ENCODE data around the gene PDYN. TPM values are rescaled to one million over a fixed set of nuclear protein-coding genes. Genes with fewer than 3 reads are reported as not detected.

PDYN gene
- total and polyA plus RNA-seq, 5 donors from 2014 or later, result not detected

DNA sequence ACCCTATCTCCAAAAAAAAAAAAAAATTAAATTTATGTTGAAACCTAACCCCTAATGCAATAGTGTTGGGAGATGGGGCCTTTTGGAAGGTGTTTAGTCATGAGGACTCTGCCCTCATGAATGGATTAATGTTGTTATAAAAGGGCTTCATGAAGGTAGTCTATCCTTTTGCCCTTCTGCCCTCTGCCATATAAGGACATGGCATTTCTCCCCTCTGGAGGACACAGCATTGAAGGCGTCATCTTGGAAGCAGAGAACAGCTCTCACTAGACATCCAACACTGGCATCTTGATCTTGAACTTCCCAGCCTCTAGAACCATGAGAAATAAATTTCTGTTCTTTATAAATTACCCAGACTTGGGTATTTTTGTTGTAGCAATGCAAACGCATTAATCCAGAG, 35.4 kb downstream of the PDYN start:
- Mint-ChIP-seq H3K4me1 (peaks cover 0 to 6% (median 0%) of the 10 kb centered on the region in 4 donors), H3K4me3 (no peak overlapping the region), H3K9me3 (peaks cover 0 to 2% (median 0%) of the 10 kb centered on the region in 7 donors), H3K27me3 (peaks cover 5% of the 10 kb centered on the region), H3K36me3 (no peaks in the 10 kb centered on the region), H3K27ac (no peak overlapping the region)
- no peak for DNase-seq
- Histone ChIP-seq H3K4me1 (ENCODE audit: control insufficient read depth, insufficient read depth, low read length, poor library complexity, severe bottlenecking) (no peaks in the 10 kb centered on the region), H3K9me3 (ENCODE audit: control insufficient read depth in 2 of 2, low read length in 2 of 2) (no peaks in the 10 kb centered on the region), H3K4me3 (ENCODE audit: low read depth, low read length) (no peak overlapping the region), H3K27ac (ENCODE audit: insufficient read depth, low read length, poor library complexity, severe bottlenecking) (no peak overlapping the region), H3K27me3 (ENCODE audit: control insufficient read depth, insufficient read depth, low read length) (peaks cover 10% of the 10 kb centered on the region), H3K36me3 (ENCODE audit: control insufficient read depth, insufficient read depth, low read length) (no peaks in the 10 kb centered on the region)
- no peak for ATAC-seq (ENCODE audit: low read depth in 2 of 2)

DNA sequence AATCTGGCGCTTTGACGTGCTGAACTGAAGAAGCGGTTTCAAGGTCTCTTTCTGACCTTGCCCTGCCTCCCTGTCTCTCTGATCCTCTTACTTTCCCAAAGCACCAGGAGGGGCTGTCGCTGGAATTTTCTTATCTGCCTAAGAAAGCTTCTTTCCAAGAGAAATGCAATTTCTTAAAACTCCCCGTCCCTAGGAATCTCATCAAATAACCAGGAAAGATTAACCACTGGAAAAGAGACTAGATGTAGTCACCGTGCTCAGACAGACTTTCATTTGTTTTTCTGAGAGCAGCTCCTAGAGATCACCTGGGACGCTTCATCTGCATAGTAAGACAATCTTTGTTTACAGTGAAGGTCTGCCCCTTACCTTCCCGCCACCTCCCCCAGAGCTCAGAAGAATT, 38.6 kb downstream of the PDYN start:
- H3K4me1 Mint-ChIP-seq, result no peaks in the 10 kb centered on the region
- peaks cover 5% of the 10 kb centered on the region for H3K27me3 Mint-ChIP-seq
- DNase-seq (no peak), ATAC-seq (ENCODE audit: low read depth in 2 of 2) (no peak)
- Histone ChIP-seq H3K9me3 (ENCODE audit: control insufficient read depth in 2 of 2, low read length in 2 of 2) (no peaks in the 10 kb centered on the region), H3K4me3 (ENCODE audit: low read depth, low read length) (no peak overlapping the region), H3K4me1 (ENCODE audit: control insufficient read depth, insufficient read depth, low read length, poor library complexity, severe bottlenecking) (no peaks in the 10 kb centered on the region), H3K27ac (ENCODE audit: insufficient read depth, low read length, poor library complexity, severe bottlenecking) (no peak overlapping the region), H3K27me3 (ENCODE audit: control insufficient read depth, insufficient read depth, low read length) (peaks cover 4% of the 10 kb centered on the region), H3K36me3 (ENCODE audit: control insufficient read depth, insufficient read depth, low read length) (no peaks in the 10 kb centered on the region)
- H3K27ac Mint-ChIP-seq, result no peak overlapping the region
- H3K4me3 Mint-ChIP-seq, result no peak overlapping the region
- peaks cover 0 to 2% (median 0%) of the 10 kb centered on the region in 7 donors for H3K9me3 Mint-ChIP-seq
- no peaks in the 10 kb centered on the region for H3K36me3 Mint-ChIP-seq

DNA sequence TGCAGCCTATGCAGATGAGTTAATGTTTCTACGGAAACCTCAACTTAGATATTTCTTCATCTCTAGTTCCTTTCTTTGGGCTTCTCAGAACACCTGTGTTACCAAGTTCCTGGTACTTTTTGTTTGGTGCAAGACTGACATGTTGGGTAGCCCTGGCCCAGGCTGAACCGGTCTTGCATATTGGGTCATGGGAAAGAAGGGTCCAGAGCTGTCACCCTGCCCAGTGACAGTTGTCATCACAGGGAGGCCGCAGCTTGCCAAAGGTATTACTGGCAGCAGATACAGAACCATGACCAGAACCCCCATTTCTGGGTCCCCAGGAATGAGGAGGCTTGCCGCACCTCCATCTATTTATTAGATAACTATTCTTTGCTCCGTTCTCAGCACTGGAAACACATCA, 40.2 kb downstream of the PDYN start:
- Mint-ChIP-seq H3K9me3 (peaks cover 0 to 2% (median 0%) of the 10 kb centered on the region in 7 donors), H3K27ac (no peak overlapping the region), H3K4me1 (no peaks in the 10 kb centered on the region), H3K36me3 (no peaks in the 10 kb centered on the region), H3K27me3 (peaks cover 12% of the 10 kb centered on the region), H3K4me3 (no peak overlapping the region)
- DNase-seq, result no peak
- no peak for ATAC-seq (ENCODE audit: low read depth in 2 of 2)
- Histone ChIP-seq H3K4me1 (ENCODE audit: control insufficient read depth, insufficient read depth, low read length, poor library complexity, severe bottlenecking) (no peaks in the 10 kb centered on the region), H3K4me3 (ENCODE audit: low read depth, low read length) (no peak overlapping the region), H3K27me3 (ENCODE audit: control insufficient read depth, insufficient read depth, low read length) (peaks cover 4% of the 10 kb centered on the region), H3K9me3 (ENCODE audit: control insufficient read depth in 2 of 2, low read length in 2 of 2) (no peaks in the 10 kb centered on the region), H3K36me3 (ENCODE audit: control insufficient read depth, insufficient read depth, low read length) (no peaks in the 10 kb centered on the region), H3K27ac (ENCODE audit: insufficient read depth, low read length, poor library complexity, severe bottlenecking) (no peak overlapping the region)

DNA sequence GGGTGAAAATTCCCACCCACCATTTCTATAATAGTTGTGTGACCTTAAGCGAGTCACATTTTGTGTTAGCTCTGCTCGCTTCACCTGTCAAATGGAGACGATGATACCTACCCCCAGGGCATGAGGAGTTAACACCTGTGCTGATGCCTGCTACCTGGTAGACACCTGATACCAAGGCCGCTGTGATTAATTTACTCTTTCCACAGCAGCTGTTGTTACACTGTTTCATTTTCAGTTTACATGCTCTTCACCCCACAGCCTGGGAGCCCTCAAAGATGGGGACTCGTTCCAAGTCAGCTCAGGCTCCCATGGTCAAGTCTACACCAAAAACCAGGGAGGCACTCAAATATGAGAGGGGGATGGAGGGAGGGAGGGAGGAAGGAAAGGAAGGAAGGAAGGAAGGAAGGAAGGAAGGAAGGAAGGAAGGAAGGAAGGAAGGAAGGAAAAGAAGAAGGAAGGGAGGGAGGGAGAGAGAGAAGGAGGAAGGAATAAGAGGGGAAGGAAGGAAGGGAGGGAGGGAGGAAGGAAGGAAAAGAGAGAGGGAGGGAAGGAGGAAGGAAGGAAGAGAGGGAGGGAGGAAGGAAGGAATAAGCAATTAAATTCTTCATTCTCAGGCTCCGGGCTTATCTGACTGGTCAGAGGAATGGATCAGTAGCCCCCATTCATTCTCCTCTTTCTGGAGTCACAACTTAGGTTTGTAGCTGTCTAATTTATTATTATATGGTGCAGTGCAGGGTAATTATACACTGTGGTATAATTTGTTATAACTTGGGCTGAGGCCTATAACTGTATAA, 40.9 kb downstream of the PDYN start:
- no peaks in the 10 kb centered on the region for H3K4me1 Mint-ChIP-seq
- Histone ChIP-seq H3K4me1 (ENCODE audit: control insufficient read depth, insufficient read depth, low read length, poor library complexity, severe bottlenecking) (no peaks in the 10 kb centered on the region), H3K36me3 (ENCODE audit: control insufficient read depth, insufficient read depth, low read length) (no peaks in the 10 kb centered on the region), H3K27ac (ENCODE audit: insufficient read depth, low read length, poor library complexity, severe bottlenecking) (no peak overlapping the region), H3K9me3 (ENCODE audit: control insufficient read depth in 2 of 2, low read length in 2 of 2) (no peaks in the 10 kb centered on the region), H3K4me3 (ENCODE audit: low read depth, low read length) (no peak overlapping the region), H3K27me3 (ENCODE audit: control insufficient read depth, insufficient read depth, low read length) (peaks cover 4% of the 10 kb centered on the region)
- H3K27me3 Mint-ChIP-seq, result peaks cover 12% of the 10 kb centered on the region
- H3K9me3 Mint-ChIP-seq, result peaks cover 0 to 2% (median 0%) of the 10 kb centered on the region in 7 donors
- no peak overlapping the region for H3K4me3 Mint-ChIP-seq
- ATAC-seq (ENCODE audit: low read depth in 2 of 2) (no peak), DNase-seq (no peak)
- H3K27ac Mint-ChIP-seq, result no peak overlapping the region
- H3K36me3 Mint-ChIP-seq, result no peaks in the 10 kb centered on the region

DNA sequence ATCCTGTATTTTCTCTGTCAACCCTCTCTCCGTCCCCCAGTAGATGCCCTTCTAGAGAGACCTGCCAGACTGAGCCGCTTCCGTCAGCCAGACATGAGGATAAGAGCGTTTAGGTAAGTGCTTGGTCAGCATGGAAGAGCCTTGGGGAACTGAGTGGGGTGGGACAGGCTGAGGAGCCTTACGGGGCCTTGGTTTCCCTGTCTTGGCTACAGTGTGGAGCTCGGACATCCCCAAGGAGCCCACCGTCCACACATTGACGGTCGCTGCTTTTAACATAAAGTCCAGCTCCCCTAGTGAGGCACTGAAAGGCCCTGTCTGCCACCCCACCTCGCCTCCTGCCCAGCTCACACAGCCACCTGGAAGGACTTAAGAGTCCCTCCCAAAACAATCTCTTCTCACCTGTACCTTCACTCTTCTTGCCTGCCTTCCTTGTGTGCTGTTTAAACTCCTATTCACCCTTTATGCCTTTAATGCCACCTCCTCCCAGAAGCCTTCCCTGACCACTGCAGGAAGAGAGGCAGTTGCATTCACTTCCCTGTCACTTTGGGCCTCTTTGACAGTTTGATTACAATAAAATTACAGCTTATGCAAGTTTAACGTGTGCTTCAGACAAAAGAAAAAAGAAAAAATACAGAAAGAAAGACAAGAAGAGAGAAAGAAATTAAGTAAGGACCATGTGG, 42.3 kb downstream of the PDYN start:
- peaks cover 22% of the 10 kb centered on the region for H3K27me3 Mint-ChIP-seq
- no peaks in the 10 kb centered on the region for H3K4me1 ChIP-seq (ENCODE audit: control insufficient read depth, insufficient read depth, low read length, poor library complexity, severe bottlenecking)

DNA sequence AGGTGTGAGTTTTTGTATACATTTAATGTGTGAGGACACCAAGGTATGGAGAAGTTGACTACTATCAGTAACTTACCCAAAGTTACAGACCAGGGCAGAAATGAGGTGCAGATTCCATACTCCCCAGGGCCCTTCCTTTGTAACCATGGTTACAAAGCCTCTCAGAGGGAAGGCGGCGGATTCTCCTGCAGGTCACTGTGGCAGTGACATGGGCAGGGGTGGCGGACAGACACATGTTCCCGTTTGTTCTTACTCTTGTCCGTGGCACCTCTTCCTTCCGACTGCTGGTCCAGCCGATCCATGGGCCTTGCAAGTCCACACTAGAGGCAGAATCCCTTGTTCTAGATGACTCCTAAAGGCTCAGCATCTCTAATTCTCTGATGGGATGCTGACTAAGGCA, 43.0 kb downstream of the PDYN start:
- Mint-ChIP-seq H3K4me1 (no peaks in the 10 kb centered on the region), H3K4me3 (no peak overlapping the region), H3K9me3 (peaks cover 0 to 2% (median 0%) of the 10 kb centered on the region in 7 donors), H3K27ac (no peak overlapping the region), H3K36me3 (no peaks in the 10 kb centered on the region), H3K27me3 (peaks cover 28% of the 10 kb centered on the region)
- Histone ChIP-seq H3K4me3 (ENCODE audit: low read depth, low read length) (no peak overlapping the region), H3K9me3 (ENCODE audit: control insufficient read depth in 2 of 2, low read length in 2 of 2) (no peaks in the 10 kb centered on the region), H3K27me3 (ENCODE audit: control insufficient read depth, insufficient read depth, low read length) (peaks cover 4% of the 10 kb centered on the region), H3K4me1 (ENCODE audit: control insufficient read depth, insufficient read depth, low read length, poor library complexity, severe bottlenecking) (no peaks in the 10 kb centered on the region), H3K27ac (ENCODE audit: insufficient read depth, low read length, poor library complexity, severe bottlenecking) (no peak overlapping the region), H3K36me3 (ENCODE audit: control insufficient read depth, insufficient read depth, low read length) (no peaks in the 10 kb centered on the region)
- DNase-seq (no peak), ATAC-seq (ENCODE audit: low read depth in 2 of 2) (no peak)

More for the DNA sequence above, 42.3 kb downstream of the PDYN start:
- Mint-ChIP-seq H3K9me3 (peaks cover 0 to 2% (median 0%) of the 10 kb centered on the region in 7 donors), H3K36me3 (no peaks in the 10 kb centered on the region), H3K4me3 (no peak overlapping the region), H3K27ac (no peak overlapping the region), H3K4me1 (no peaks in the 10 kb centered on the region)
- Histone ChIP-seq H3K27ac (ENCODE audit: insufficient read depth, low read length, poor library complexity, severe bottlenecking) (no peak overlapping the region), H3K9me3 (ENCODE audit: control insufficient read depth in 2 of 2, low read length in 2 of 2) (no peaks in the 10 kb centered on the region), H3K27me3 (ENCODE audit: control insufficient read depth, insufficient read depth, low read length) (peaks cover 4% of the 10 kb centered on the region), H3K36me3 (ENCODE audit: control insufficient read depth, insufficient read depth, low read length) (no peaks in the 10 kb centered on the region), H3K4me3 (ENCODE audit: low read depth, low read length) (no peak overlapping the region)
- ATAC-seq (ENCODE audit: low read depth in 2 of 2) (no peak), DNase-seq (no peak)

DNA sequence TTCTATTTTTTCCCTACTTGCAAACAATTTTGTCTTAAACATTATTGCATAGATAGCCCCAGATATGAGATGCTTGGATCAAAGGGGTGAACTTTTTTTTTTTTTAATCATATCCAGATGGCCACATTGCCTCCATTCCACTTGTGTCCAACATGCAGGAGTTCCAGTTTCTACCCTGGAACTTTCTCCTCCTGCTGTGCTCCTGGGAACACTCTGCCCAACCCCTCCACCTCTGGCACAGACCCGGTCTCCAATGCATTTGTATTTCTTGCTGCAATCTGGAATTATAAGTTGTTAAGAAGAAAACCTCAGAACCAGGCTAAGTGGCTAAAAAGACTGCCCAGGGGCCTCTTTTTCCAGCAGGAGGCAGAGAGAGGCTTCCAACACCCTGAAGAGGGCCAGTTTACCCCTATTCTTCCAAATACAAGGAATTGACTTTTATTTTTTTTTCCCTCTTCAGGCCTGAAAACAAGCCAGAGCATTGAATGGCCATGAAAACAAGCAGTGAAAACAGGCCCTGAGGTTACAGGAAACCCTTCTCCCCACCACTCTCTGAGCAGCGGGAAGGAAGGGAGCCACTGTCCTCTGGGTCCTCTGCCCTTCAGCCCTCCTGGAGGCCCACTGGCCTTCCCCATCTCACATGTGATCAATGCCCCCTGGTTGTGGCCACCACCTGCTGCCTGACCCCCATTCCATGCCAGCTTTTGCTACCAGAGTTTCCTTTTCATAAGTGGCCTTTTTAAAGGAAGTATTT, 44.3 kb downstream of the PDYN start:
- H3K4me3 ChIP-seq (ENCODE audit: low read depth, low read length), result no peak overlapping the region
- peaks cover 7% of the 10 kb centered on the region for H3K27me3 ChIP-seq (ENCODE audit: control insufficient read depth, insufficient read depth, low read length)
- no peak overlapping the region for H3K27ac Mint-ChIP-seq
- H3K27ac ChIP-seq (ENCODE audit: insufficient read depth, low read length, poor library complexity, severe bottlenecking), result no peak overlapping the region
- no peaks in the 10 kb centered on the region for H3K36me3 ChIP-seq (ENCODE audit: control insufficient read depth, insufficient read depth, low read length)
- H3K9me3 ChIP-seq (ENCODE audit: control insufficient read depth in 2 of 2, low read length in 2 of 2), result no peaks in the 10 kb centered on the region
- no peak overlapping the region for H3K4me3 Mint-ChIP-seq
- no peaks in the 10 kb centered on the region for H3K36me3 Mint-ChIP-seq
- DNase-seq, result no peak
- peaks cover 0 to 2% (median 0%) of the 10 kb centered on the region in 7 donors for H3K9me3 Mint-ChIP-seq
- no peaks in the 10 kb centered on the region for H3K4me1 Mint-ChIP-seq
- no peak for ATAC-seq (ENCODE audit: low read depth in 2 of 2)
- H3K27me3 Mint-ChIP-seq, result peaks cover 37% of the 10 kb centered on the region
- no peaks in the 10 kb centered on the region for H3K4me1 ChIP-seq (ENCODE audit: control insufficient read depth, insufficient read depth, low read length, poor library complexity, severe bottlenecking)

Data from CD4-positive, CD25-positive, alpha-beta regulatory T cell (primary cell).